GM23248 (cell line): ENCODE results near the gene HS6ST1.

ENCODE experiments used
- EZH2 ChIP-seq: fragments of 200-600 bp; sonication (generic); IDR thresholded peaks from 2 replicates; pipeline ENCODE4 v1.6.1; 2018; ENCODE audit warnings: antibody characterized with exemption, mild to moderate bottlenecking; ENCODE audit not compliant: insufficient read depth, poor library complexity, severe bottlenecking
- EZH2phosphoT487 ChIP-seq: fragments of 200-600 bp; sonication (generic); IDR thresholded peaks from 2 replicates; pipeline ENCODE4 v1.6.1; 2018; ENCODE audit warnings: antibody characterized with exemption, moderate library complexity, mild to moderate bottlenecking, low read depth; ENCODE audit not compliant: insufficient read depth

GRCh38 chr2:128282246-128282975 lies 36.3 kb downstream of the HS6ST1 start:
- TF ChIP-seq EZH2phosphoT487 (no peak), EZH2 (no peak)
